Activated naive CD8-positive, alpha-beta T cell treated with anti-CD3 and anti-CD28 coated beads, Interleukin-2, amount 50 U/mL, for 24 hours (primary cell): ENCODE measurements around the gene GALNT7.

ENCODE experiments used
- ATAC-seq: fragments of 150-1000 bp; cut with Tn5 transposase; one replicate; pipeline ENCODE4 v1.10.0; 2021
- DNase-seq: peaks from one replicate; pipeline ENCODE4 v3.0.0; 2021
- H3K27ac Mint-ChIP-seq: one replicate; pipeline ENCODE4 v1.8.0; 2021; ENCODE audit warnings: mild to moderate bottlenecking, mixed read lengths
- H3K27me3 Mint-ChIP-seq: one replicate; pipeline ENCODE4 v1.8.0; 2021; ENCODE audit warnings: mixed read lengths
- H3K36me3 Mint-ChIP-seq: one replicate; pipeline ENCODE4 v1.8.0; 2021; ENCODE audit warnings: low read depth, mixed read lengths
- H3K4me1 Mint-ChIP-seq: one replicate; pipeline ENCODE4 v1.8.0; 2021; ENCODE audit warnings: mixed read lengths
- H3K4me3 Mint-ChIP-seq: one replicate; pipeline ENCODE4 v1.8.0; 2021; ENCODE audit warnings: mild to moderate bottlenecking, moderate library complexity, mixed read lengths
- H3K9me3 Mint-ChIP-seq: one replicate; pipeline ENCODE4 v1.8.0; 2021; ENCODE audit warnings: mixed read lengths

The GALNT7 gene

DNA sequence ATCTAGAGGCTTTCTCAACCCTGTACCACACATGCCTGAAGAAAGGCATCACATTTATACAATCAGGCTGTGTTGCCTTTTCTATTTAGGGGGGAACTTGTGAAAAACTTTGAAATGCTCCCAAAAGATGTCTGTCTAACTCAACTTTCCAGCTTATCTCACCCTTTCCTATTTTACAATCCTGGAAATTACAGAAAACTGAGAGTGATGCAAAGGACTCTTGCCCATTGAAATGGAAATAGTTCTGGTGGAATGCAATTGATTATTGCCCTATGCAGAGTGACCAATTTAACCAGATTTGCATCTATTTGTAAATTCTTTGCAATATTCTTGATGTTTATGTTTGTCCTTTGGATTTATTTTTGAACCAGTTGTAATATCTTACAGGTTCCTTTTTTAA lies 77.3 kb downstream of the GALNT7 start:
- Mint-ChIP-seq H3K36me3 (no peaks in the 10 kb centered on the region), H3K27ac (no peak overlapping the region)

DNA sequence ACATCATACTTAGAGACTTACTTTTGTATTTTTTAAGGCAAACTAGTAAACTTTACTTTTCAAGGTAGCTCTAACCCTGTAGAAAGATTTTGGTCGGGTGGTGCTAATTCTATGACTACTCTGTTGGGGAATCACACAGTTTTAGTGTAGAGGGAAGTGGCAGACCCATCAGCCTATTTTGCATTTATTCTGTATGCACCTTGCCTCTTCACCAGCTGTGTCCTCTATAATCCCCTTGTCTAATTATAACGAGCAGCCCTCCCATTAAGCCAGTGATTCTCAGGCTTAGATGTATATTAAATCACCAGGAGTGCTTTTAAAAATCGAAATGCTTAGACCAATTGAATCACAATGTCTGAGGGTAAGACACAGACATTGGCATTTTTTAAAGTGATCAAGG lies 78.1 kb downstream of the GALNT7 start:
- Mint-ChIP-seq H3K4me1 (peaks cover 28% of the 10 kb centered on the region), H3K27ac (no peak overlapping the region), H3K9me3 (no peaks in the 10 kb centered on the region), H3K27me3 (no peaks in the 10 kb centered on the region), H3K36me3 (no peaks in the 10 kb centered on the region), H3K4me3 (no peak overlapping the region)
- DNase-seq (no peak), ATAC-seq (no peak)

More for the DNA sequence above, 77.3 kb downstream of the GALNT7 start:
- Mint-ChIP-seq H3K4me3 (no peak overlapping the region), H3K27me3 (no peaks in the 10 kb centered on the region), H3K4me1 (peaks cover 28% of the 10 kb centered on the region), H3K9me3 (no peaks in the 10 kb centered on the region)
- no peak for DNase-seq
- no peak for ATAC-seq

DNA sequence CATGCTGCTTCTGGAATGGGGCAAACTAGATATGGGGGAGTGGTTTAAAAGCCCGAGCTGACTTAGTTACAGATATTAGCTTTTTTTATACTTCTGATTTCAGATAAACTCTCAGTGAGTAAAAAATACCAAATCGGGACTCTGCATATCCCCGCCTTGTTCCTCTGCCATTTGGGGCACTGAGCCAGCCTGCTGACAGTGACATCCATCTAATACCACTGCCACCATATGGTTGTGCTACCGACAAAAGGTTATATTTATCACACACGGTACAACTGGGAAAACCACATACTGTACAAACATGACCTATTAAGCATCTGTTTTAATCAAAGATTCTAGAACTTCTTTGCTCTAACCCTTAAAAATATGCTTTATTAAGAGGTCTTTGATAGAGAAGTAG lies 78.7 kb downstream of the GALNT7 start:
- DNase-seq (no peak), ATAC-seq (no peak)
- Mint-ChIP-seq H3K27ac (no peak overlapping the region), H3K4me1 (peaks cover 28% of the 10 kb centered on the region), H3K36me3 (no peaks in the 10 kb centered on the region), H3K27me3 (no peaks in the 10 kb centered on the region), H3K4me3 (no peak overlapping the region), H3K9me3 (no peaks in the 10 kb centered on the region)

- H3K4me3 Mint-ChIP-seq: no peak overlapping the region
- no peaks in the 10 kb centered on the region for H3K9me3 Mint-ChIP-seq
- no peak overlapping the region for H3K27ac Mint-ChIP-seq
- ATAC-seq (no peak), DNase-seq (no peak)
- H3K27me3 Mint-ChIP-seq: no peaks in the 10 kb centered on the region
- peaks cover 24% of the 10 kb centered on the region for H3K4me1 Mint-ChIP-seq
- peaks cover 2% of the 10 kb centered on the region for H3K36me3 Mint-ChIP-seq
Observed at GRCh38 chr4:173248690-173249089, 80.1 kb downstream of the GALNT7 start.

DNA sequence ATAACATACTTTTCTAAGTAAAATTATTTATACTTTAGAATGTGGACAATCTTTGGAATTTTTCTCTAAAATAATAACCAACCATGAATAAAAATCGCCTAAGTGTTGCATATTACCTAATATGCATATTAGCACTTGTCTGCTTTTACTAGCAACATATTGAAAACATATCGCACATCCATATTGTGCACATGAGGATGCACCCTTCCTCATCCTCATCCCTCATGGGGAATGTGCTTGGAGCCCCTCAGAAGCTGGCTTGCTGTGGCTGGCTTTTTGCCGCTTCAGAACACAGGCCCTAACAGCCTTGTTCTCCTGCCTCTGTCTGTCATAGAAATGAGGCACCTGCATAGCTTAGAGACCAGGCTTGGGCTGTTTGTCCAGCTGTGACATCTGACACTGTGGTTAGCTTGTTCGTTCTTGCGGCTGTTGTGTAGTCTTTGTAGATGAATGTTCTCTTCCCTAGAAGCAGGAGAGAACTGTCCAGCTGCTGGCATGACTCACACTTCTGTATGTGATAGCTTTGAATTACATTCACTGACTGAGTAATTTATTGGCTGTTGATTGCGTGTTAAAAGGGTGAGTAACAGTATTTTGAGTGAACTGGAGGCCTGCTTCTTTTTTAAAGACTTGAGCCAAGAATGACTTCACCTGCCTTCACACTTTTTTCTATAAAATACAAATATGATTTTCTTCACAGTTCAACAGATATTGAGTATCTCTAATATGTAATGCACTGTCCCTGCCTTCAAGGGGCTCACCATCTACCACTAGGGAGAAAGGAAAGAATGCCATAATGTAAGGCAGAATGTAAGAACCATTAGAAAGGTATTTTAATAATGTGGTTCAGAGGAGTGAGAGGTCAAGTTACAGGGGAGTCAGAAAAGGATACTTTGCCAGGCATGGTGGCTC lies 83.7 kb downstream of the GALNT7 start:
- Mint-ChIP-seq H3K4me3 (no peak overlapping the region), H3K4me1 (peaks cover 15% of the 10 kb centered on the region), H3K36me3 (peaks cover 2% of the 10 kb centered on the region), H3K27ac (no peak overlapping the region), H3K27me3 (no peaks in the 10 kb centered on the region), H3K9me3 (no peaks in the 10 kb centered on the region)
- ATAC-seq (peak; percentile 69), DNase-seq (no peak)

DNA sequence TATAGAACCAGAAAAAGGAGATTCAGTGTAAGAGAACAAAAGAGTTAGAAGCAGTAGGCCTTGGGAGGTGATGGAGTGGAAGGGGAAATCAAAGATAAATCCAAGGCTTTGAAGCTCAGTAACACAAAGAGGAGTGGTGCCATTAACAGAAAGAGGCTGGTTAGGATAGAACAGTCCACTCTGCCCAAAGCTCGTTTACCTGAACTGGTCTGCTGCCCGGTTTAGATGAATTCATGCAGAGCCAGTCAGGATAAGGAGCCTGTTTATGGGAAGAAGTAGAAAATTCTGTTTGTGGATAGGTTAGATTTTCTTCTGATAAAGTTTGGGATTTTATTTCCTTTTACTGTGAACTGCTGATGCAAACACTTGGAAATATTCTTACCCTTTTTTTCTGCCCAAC lies 85.0 kb downstream of the GALNT7 start:
- Mint-ChIP-seq H3K36me3 (peaks cover 2% of the 10 kb centered on the region), H3K4me1 (peaks cover 15% of the 10 kb centered on the region), H3K27ac (peak overlapping the region; percentile 26), H3K9me3 (no peaks in the 10 kb centered on the region), H3K27me3 (no peaks in the 10 kb centered on the region), H3K4me3 (no peak overlapping the region)
- no peak for ATAC-seq
- no peak for DNase-seq

- H3K4me1 Mint-ChIP-seq: peaks cover 15% of the 10 kb centered on the region
- no peak overlapping the region for H3K4me3 Mint-ChIP-seq
- DNase-seq: no peak
- H3K9me3 Mint-ChIP-seq: no peaks in the 10 kb centered on the region
- H3K27ac Mint-ChIP-seq: no peak overlapping the region
- peaks cover 2% of the 10 kb centered on the region for H3K36me3 Mint-ChIP-seq
- ATAC-seq: no peak
- no peaks in the 10 kb centered on the region for H3K27me3 Mint-ChIP-seq
Observed at GRCh38 chr4:173254646-173255045, 86.0 kb downstream of the GALNT7 start.

GRCh38 chr4:173256825-173257224 lies 88.2 kb downstream of the GALNT7 start:
- DNase-seq (no peak), ATAC-seq (no peak)
- Mint-ChIP-seq H3K27ac (no peak overlapping the region), H3K27me3 (no peaks in the 10 kb centered on the region), H3K36me3 (peaks cover 2% of the 10 kb centered on the region), H3K4me3 (no peak overlapping the region), H3K9me3 (no peaks in the 10 kb centered on the region), H3K4me1 (peaks cover 15% of the 10 kb centered on the region)

DNA sequence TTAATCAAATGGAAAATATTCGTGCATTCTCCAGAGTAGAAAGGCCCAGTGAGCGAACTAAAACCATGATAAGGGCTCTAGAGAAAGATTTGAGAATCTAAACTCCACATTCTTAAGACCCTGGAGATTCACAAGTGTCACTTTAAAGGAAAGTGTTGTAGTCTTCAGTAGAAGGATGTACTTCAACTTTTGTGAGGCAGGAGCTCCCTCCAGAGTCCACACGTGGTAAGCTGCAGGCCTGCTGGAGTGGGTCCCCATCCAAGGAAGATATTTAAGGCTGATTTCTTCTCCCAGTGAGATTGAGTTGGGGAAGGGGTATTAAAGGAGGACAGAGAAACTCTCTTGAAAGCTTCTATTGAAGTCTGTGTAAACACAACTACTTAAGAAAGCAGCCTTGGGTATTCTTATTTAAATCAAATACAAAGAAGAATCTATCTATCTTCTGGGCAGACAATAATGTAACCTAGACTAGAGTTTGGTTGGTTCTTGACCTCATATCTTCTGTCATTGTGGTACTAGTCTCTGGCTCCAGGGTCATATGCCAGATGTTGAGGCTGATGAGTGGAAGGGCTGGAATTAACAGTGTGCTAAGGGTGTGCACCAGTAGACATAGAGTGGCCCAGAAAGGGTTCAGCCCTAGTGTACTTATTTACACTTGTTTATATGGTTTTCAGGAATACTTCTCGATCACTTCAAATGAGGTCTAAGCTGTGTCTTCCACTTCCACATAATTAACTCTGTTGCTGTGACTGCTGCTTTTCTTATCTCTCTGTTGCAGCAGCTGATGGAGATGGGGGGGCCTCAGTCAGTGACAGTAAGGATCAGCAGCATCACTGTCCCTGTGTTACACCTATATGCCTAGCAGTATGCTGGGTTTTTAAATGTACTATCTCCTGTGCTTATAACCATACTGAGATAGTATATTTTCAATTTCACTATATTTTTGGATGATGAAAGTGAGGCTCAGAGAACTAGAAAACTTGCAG lies 89.4 kb downstream of the GALNT7 start:
- Mint-ChIP-seq H3K36me3 (no peaks in the 10 kb centered on the region), H3K4me1 (peaks cover 14% of the 10 kb centered on the region), H3K27ac (no peak overlapping the region), H3K27me3 (no peaks in the 10 kb centered on the region), H3K9me3 (no peaks in the 10 kb centered on the region), H3K4me3 (no peak overlapping the region)
- peak; percentile 51 for DNase-seq
- peak; percentile 96 for ATAC-seq

- Mint-ChIP-seq H3K27ac (no peak overlapping the region), H3K4me1 (peaks cover 12% of the 10 kb centered on the region), H3K4me3 (no peak overlapping the region), H3K9me3 (no peaks in the 10 kb centered on the region), H3K27me3 (no peaks in the 10 kb centered on the region), H3K36me3 (no peaks in the 10 kb centered on the region)
- no peak for DNase-seq
- ATAC-seq: no peak
Observed at GRCh38 chr4:173258866-173259265, 90.3 kb downstream of the GALNT7 start.

- no peak for ATAC-seq
Observed at GRCh38 chr4:173259310-173259709, 90.7 kb downstream of the GALNT7 start.

DNA sequence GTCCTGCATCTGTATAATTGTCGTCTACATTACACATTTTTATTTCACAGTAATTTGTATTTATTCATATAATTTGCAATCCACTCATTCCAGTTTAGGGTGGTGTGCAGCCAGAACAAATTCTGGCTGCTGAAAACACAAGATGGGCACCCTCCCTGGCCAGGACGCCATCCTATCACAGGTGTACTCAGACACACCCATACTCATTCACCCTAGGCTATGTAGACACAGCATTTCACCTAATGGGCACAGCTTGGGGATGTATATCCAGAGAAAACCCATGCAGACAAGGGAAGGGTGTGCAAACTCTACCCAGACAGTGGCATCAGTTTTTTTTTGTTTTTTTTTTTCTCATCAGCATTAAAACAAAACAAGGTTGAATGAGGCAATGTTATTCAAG lies 92.4 kb downstream of the GALNT7 start:
- no peaks in the 10 kb centered on the region for H3K9me3 Mint-ChIP-seq
- peaks cover 25% of the 10 kb centered on the region for H3K4me1 Mint-ChIP-seq
- DNase-seq: no peak
- ATAC-seq: no peak
- H3K27ac Mint-ChIP-seq: no peak overlapping the region
- no peaks in the 10 kb centered on the region for H3K36me3 Mint-ChIP-seq
- no peaks in the 10 kb centered on the region for H3K27me3 Mint-ChIP-seq
- H3K4me3 Mint-ChIP-seq: no peak overlapping the region

More at GRCh38 chr4:173259310-173259709, 90.7 kb downstream of the GALNT7 start:
- Mint-ChIP-seq H3K36me3 (no peaks in the 10 kb centered on the region), H3K27me3 (no peaks in the 10 kb centered on the region), H3K4me1 (peaks cover 16% of the 10 kb centered on the region), H3K27ac (no peak overlapping the region), H3K9me3 (no peaks in the 10 kb centered on the region), H3K4me3 (no peak overlapping the region)
- no peak for DNase-seq

- no peak for ATAC-seq
- no peaks in the 10 kb centered on the region for H3K9me3 Mint-ChIP-seq
- no peak for DNase-seq
- no peak overlapping the region for H3K27ac Mint-ChIP-seq
- no peaks in the 10 kb centered on the region for H3K27me3 Mint-ChIP-seq
- H3K4me3 Mint-ChIP-seq: no peak overlapping the region
- H3K4me1 Mint-ChIP-seq: peaks cover 23% of the 10 kb centered on the region
- no peaks in the 10 kb centered on the region for H3K36me3 Mint-ChIP-seq
Observed at GRCh38 chr4:173262375-173262774, 93.8 kb downstream of the GALNT7 start.

DNA sequence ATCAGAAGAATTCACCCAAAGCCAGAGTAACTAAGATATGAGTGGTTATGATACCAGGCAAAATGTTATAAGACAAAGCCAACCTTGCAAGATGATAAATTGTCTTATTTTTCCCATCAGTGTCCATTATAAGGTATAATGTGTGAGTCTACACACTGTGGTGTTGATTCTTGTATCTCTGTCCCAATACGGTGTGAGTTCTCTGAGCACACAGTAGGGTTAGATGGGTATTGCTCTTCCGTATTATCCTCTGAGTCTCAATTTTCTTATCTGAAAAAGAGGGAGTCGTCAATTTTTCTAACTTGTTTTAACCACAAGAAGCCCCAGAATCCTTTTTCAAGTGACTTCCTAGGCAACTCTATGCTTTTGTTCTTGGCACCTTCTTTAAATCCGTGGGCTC lies 95.6 kb downstream of the GALNT7 start:
- H3K4me1 Mint-ChIP-seq: peaks cover 25% of the 10 kb centered on the region
- no peaks in the 10 kb centered on the region for H3K9me3 Mint-ChIP-seq
- no peaks in the 10 kb centered on the region for H3K27me3 Mint-ChIP-seq
- peak overlapping the region; percentile 25 for H3K4me3 Mint-ChIP-seq
- no peak for DNase-seq
- no peaks in the 10 kb centered on the region for H3K36me3 Mint-ChIP-seq
- ATAC-seq: no peak
- no peak overlapping the region for H3K27ac Mint-ChIP-seq
